Right atrium auricular region (tissue), 2 donors: ENCODE results near the gene ELMOD3. TPM values are rescaled to one million over a fixed set of nuclear protein-coding genes. Genes with fewer than 3 reads are reported as not detected.
A peak's percentile ranks its signal among the peaks of the same experiment; 100 is the strongest.

Experiments
- DNase-seq: peaks from one replicate; pipeline ENCODE4 v3.0.0-alpha.2; 2019; ENCODE audit warnings: low spot score
- H3K27ac ChIP-seq, 2 donors: fragments of 200-600 bp; sonication (generic); 1 replicate in 1 of 2; 2 replicates in 1 of 2; pipeline ENCODE4 v1.5.1; 2016 to 2019
- H3K27me3 ChIP-seq, 2 donors: fragments of 200-600 bp; sonication (generic); one replicate each; pipeline versions ENCODE4 v1.5.1 to v1.6.0; 2017 to 2019
- H3K36me3 ChIP-seq: fragments of 200-600 bp; sonication (generic); one replicate; pipeline ENCODE4 v1.5.1; 2016
- H3K4me1 ChIP-seq, 2 donors: fragments of 200-600 bp; sonication (generic); one replicate each; pipeline versions ENCODE4 v1.5.1 to v1.6.0; 2017 to 2019
- H3K4me3 ChIP-seq, 2 donors: fragments of 200-600 bp; sonication (generic); 1 replicate in 1 of 2; 2 replicates in 1 of 2; pipeline ENCODE4 v1.5.1; 2017 to 2019; ENCODE audit warnings: mild to moderate bottlenecking in 1 of 2, moderate library complexity in 1 of 2
- H3K9me3 ChIP-seq, 2 donors: fragments of 200-600 bp; sonication (generic); one replicate each; pipeline ENCODE4 v1.5.1; 2019
- CTCF ChIP-seq, 2 donors: fragments of 200-600 bp; sonication (generic); IDR thresholded peaks; one replicate each; pipeline ENCODE4 v1.5.1; 2019; ENCODE audit warnings: antibody characterized with exemption in 2 of 2
- total RNA-seq, 2 donors: library from RNA; depleted of rRNA; stranded (reverse); fragments of >200 nt; gene quantifications; one replicate each; pipeline ENCODE4 v1.1.0, GENCODE V29; 2016

The ELMOD3 gene
- total RNA-seq, 2 donors from 2014 or later, result 8.4 to 11.1 TPM

- no peaks in the 10 kb centered on the region for H3K4me1 ChIP-seq
- DNase-seq, result no peak
- peaks cover 0 to 13% of the 10 kb centered on the region in 2 donors for H3K9me3 ChIP-seq
- no peaks in the 10 kb centered on the region for H3K36me3 ChIP-seq
- H3K27me3 ChIP-seq, result no peaks in the 10 kb centered on the region
- H3K4me3 ChIP-seq, result no peak overlapping the region
- TF ChIP-seq CTCF (IDR thresholded peaks at IDR 0.05), result no peak
- no peak overlapping the region for H3K27ac ChIP-seq
Observed at GRCh38 chr2:85401844-85402243, 47.3 kb downstream of the ELMOD3 start.

GRCh38 chr2:85405201-85406059, 50.9 kb downstream of the ELMOD3 start:
- Histone ChIP-seq H3K27ac (no peak overlapping the region), H3K4me3 (no peak overlapping the region)

GRCh38 chr2:85409845-85410583, 55.4 kb downstream of the ELMOD3 start, which contains the start of gene CAPG:
TSS of gene CAPG (minus strand) at chr2:85410366. CDS start at chr2:85402145, 8,221 bp downstream.
- H3K27ac ChIP-seq, result no peak within 1 kb of the TSS
- H3K4me3 ChIP-seq, result peak within 1 kb of the TSS in 1 of 2 donors; percentile 14

More at GRCh38 chr2:85405201-85406059, 50.9 kb downstream of the ELMOD3 start:
- Histone ChIP-seq H3K9me3 (peaks cover 0 to 13% of the 10 kb centered on the region in 2 donors), H3K4me1 (peaks cover 0 to 10% of the 10 kb centered on the region in 2 donors), H3K36me3 (no peaks in the 10 kb centered on the region), H3K27me3 (no peaks in the 10 kb centered on the region)
- TF ChIP-seq CTCF (IDR thresholded peaks at IDR 0.05), result no peak
- no peak for DNase-seq

GRCh38 chr2:85410584-85411404, 56.2 kb downstream of the ELMOD3 start:
- DNase-seq, result no peak
- no peaks in the 10 kb centered on the region for H3K27me3 ChIP-seq
- peaks cover 0 to 20% of the 10 kb centered on the region in 2 donors for H3K4me1 ChIP-seq
- no peaks in the 10 kb centered on the region for H3K36me3 ChIP-seq
- H3K4me3 ChIP-seq, result no peak overlapping the region
- TF ChIP-seq CTCF (IDR thresholded peaks at IDR 0.05), result no peak
- H3K9me3 ChIP-seq, result no peaks in the 10 kb centered on the region
- no peak overlapping the region for H3K27ac ChIP-seq

More at GRCh38 chr2:85409845-85410583, 55.4 kb downstream of the ELMOD3 start, which contains the start of gene CAPG:
- TF ChIP-seq CTCF (IDR thresholded peaks at IDR 0.05), result no peak
- Histone ChIP-seq H3K4me1 (peaks cover 0 to 20% of the 10 kb centered on the region in 2 donors), H3K36me3 (no peaks in the 10 kb centered on the region), H3K9me3 (no peaks in the 10 kb centered on the region), H3K27me3 (no peaks in the 10 kb centered on the region)
- DNase-seq, result no peak

GRCh38 chr2:85411405-85411748, 56.8 kb downstream of the ELMOD3 start:
- no peak overlapping the region for H3K4me3 ChIP-seq
- H3K27me3 ChIP-seq, result no peaks in the 10 kb centered on the region
- no peak for DNase-seq
- H3K36me3 ChIP-seq, result no peaks in the 10 kb centered on the region
- no peak for TF ChIP-seq CTCF (IDR thresholded peaks at IDR 0.05)
- H3K9me3 ChIP-seq, result no peaks in the 10 kb centered on the region
- peaks cover 0 to 20% of the 10 kb centered on the region in 2 donors for H3K4me1 ChIP-seq
- H3K27ac ChIP-seq, result no peak overlapping the region
